ENCODE results near the gene VIM.

GRCh38 chr10:17226891-17227303, 1.1 kb upstream of the VIM start:
- no peak for TF ChIP-seq POLR2AphosphoS5 (IDR thresholded peaks at IDR 0.05; ENCODE audit: borderline replicate concordance, low read depth, low read length)
- no peak for TF ChIP-seq EZH2 (IDR thresholded peaks at IDR 0.05)

All from SK-N-MC (cell line).